ENCODE data around the gene MTPN.

The MTPN gene

GRCh38 chr7:135956393-135956792 is 20.8 kb downstream of the MTPN start:
- no peak for DNase-seq (ENCODE audit: low spot score)

- DNase-seq (ENCODE audit: low spot score) = no peak
Measured at GRCh38 chr7:135950972-135951371, 26.2 kb downstream of the MTPN start.

GRCh38 chr7:135950429-135950828 is 26.7 kb downstream of the MTPN start:
- no peak for DNase-seq (ENCODE audit: low spot score)

GRCh38 chr7:135946289-135947055 is 30.7 kb downstream of the MTPN start:
- DNase-seq (ENCODE audit: low spot score) = no peak

GRCh38 chr7:135944753-135945152 is 32.4 kb downstream of the MTPN start:
- DNase-seq (ENCODE audit: low spot score) = no peak

GRCh38 chr7:135943134-135943879 is 33.9 kb downstream of the MTPN start:
- DNase-seq (ENCODE audit: low spot score) = no peak

- DNase-seq (ENCODE audit: low spot score) = no peak
Measured at GRCh38 chr7:135942614-135943013, 34.5 kb downstream of the MTPN start.

GRCh38 chr7:135940077-135941075 is 36.8 kb downstream of the MTPN start:
- no peak for DNase-seq (ENCODE audit: low spot score)

GRCh38 chr7:135939261-135939812 is 37.8 kb downstream of the MTPN start:
- no peak for DNase-seq (ENCODE audit: low spot score)

GRCh38 chr7:135938563-135938962 is 38.6 kb downstream of the MTPN start:
- no peak for DNase-seq (ENCODE audit: low spot score)

- no peak for DNase-seq (ENCODE audit: low spot score)
Measured at GRCh38 chr7:135938086-135938485, 39.1 kb downstream of the MTPN start.

- no peak for DNase-seq (ENCODE audit: low spot score)
Measured at GRCh38 chr7:135936497-135937217, 40.5 kb downstream of the MTPN start.

GRCh38 chr7:135934651-135935050 is 42.5 kb downstream of the MTPN start:
- DNase-seq (ENCODE audit: low spot score) = no peak

- no peak for DNase-seq (ENCODE audit: low spot score)
Measured at GRCh38 chr7:135933509-135934188, 43.5 kb downstream of the MTPN start.

GRCh38 chr7:135932131-135932530 is 45.0 kb downstream of the MTPN start:
- no peak for DNase-seq (ENCODE audit: low spot score)

GRCh38 chr7:135930565-135931461 is 46.3 kb downstream of the MTPN start:
- DNase-seq (ENCODE audit: low spot score) = no peak

- no peak for DNase-seq (ENCODE audit: low spot score)
Measured at GRCh38 chr7:135929722-135930141, 47.4 kb downstream of the MTPN start.

GRCh38 chr7:135929249-135929648 is 47.9 kb downstream of the MTPN start:
- DNase-seq (ENCODE audit: low spot score) = no peak

- DNase-seq (ENCODE audit: low spot score) = no peak
Measured at GRCh38 chr7:135928136-135928535, 49.0 kb downstream of the MTPN start.

GRCh38 chr7:135925210-135925609 is 51.9 kb downstream of the MTPN start:
- no peak for DNase-seq (ENCODE audit: low spot score)

All from activated CD4-positive, alpha-beta T cell treated with anti-CD3 and anti-CD28 coated beads, Interleukin-2, Interleukin-4, amounts not matched to agents 100 ng/mL and 50 ng/mL, durations not matched to agents 16 hours and 8 hours (primary cell).